Fibroblast of villous mesenchyme (primary cell): ENCODE data around the gene NEK1. TPM values are rescaled to one million over a fixed set of nuclear protein-coding genes. Genes with fewer than 3 reads are reported as not detected.

Experiments used
- DNase-seq: peaks from one replicate; pipeline ENCODE4 v3.0.0-alpha.2; 2010; ENCODE audit warnings: low read depth
- H3K4me3 ChIP-seq: 2 replicates; pipeline ENCODE4 v1.5.1; 2011; ENCODE audit warnings: low read depth, mild to moderate bottlenecking, low read length
- total RNA-seq: library from RNA; depleted of rRNA; stranded (reverse); fragments of >200 nt; gene quantifications from 2 replicates; pipeline ENCODE4 v1.2.3, GENCODE V29; 2012
- TF ChIP-seq, protein P1 (sequence below): IDR thresholded peaks from 2 replicates; pipeline ENCODE4 v1.5.1; 2012; ENCODE audit warnings: low read depth, mild to moderate bottlenecking, low read length; ENCODE audit not compliant: insufficient read depth

The NEK1 gene
- total RNA-seq, 1 donor, result 11.2 TPM

DNA sequence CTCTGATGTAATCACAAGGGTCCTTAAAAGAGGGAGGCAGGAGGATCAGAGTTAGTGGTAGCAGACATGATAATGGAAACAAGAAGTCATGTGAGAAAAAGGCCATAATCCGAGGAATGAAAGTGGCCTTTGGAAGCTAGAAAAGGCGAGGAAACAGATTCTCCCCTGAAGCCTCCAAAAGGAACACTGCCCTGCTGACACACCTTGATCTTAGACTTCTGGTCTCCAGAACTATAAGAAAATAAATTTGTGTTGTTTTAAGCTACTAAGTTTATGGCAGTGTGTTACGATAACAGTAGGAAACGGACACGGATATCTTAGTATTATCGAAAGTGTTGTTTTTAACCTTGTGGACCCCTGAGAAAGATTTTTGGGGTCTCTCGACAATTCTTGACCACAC is 32.4 kb upstream of the NEK1 start:
- H3K4me3 ChIP-seq, result no peak overlapping the region
- no peak for DNase-seq
- TF ChIP-seq, protein P1, sequence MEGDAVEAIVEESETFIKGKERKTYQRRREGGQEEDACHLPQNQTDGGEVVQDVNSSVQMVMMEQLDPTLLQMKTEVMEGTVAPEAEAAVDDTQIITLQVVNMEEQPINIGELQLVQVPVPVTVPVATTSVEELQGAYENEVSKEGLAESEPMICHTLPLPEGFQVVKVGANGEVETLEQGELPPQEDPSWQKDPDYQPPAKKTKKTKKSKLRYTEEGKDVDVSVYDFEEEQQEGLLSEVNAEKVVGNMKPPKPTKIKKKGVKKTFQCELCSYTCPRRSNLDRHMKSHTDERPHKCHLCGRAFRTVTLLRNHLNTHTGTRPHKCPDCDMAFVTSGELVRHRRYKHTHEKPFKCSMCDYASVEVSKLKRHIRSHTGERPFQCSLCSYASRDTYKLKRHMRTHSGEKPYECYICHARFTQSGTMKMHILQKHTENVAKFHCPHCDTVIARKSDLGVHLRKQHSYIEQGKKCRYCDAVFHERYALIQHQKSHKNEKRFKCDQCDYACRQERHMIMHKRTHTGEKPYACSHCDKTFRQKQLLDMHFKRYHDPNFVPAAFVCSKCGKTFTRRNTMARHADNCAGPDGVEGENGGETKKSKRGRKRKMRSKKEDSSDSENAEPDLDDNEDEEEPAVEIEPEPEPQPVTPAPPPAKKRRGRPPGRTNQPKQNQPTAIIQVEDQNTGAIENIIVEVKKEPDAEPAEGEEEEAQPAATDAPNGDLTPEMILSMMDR, result no peak

GRCh38 chr4:169640261-169640870 is 28.0 kb upstream of the NEK1 start:
- TF ChIP-seq, protein P1, result no peak
- DNase-seq, result peak; percentile 86
- H3K4me3 ChIP-seq, result no peak overlapping the region

- TF ChIP-seq, protein P1, result no peak
- peak; percentile 74 for DNase-seq
- no peak overlapping the region for H3K4me3 ChIP-seq
These were observed 22.6 kb upstream of the NEK1 start for GRCh38 chr4:169634975-169635374.

- no peak overlapping the region for H3K4me3 ChIP-seq
- TF ChIP-seq, protein P1, result no peak
- DNase-seq, result no peak
These were observed 20.5 kb upstream of the NEK1 start for GRCh38 chr4:169632896-169633295.

- TF ChIP-seq, protein P1, result no peak
- no peak for DNase-seq
- H3K4me3 ChIP-seq, result no peak overlapping the region
These were observed 17.7 kb upstream of the NEK1 start for GRCh38 chr4:169630069-169630468.

DNA sequence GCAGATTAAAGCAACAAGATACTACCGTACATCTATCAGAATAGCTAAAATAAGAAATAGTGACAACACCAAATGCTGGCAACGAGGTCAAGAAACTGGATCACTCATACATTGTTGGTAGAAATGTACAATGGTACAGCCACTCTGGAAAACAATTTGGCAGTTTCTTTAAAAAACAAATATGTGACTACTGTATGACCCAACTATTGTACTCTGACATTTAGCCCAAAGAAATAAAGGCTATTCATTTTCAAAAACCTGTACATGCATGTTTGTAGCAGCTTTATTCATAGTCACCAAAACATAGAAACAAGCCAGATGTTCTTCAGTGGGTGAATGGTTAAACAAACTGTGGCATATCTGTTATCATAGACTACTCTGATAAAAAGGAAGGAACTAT is 16.2 kb upstream of the NEK1 start:
- no peak for DNase-seq
- TF ChIP-seq, protein P1, result no peak

GRCh38 chr4:169627307-169627706 is 14.9 kb upstream of the NEK1 start:
- no peak overlapping the region for H3K4me3 ChIP-seq
- no peak for DNase-seq
- TF ChIP-seq, protein P1, result no peak

More for the DNA sequence above, 16.2 kb upstream of the NEK1 start:
- H3K4me3 ChIP-seq, result no peak overlapping the region
